HG02610 (cell line): Measurements from ENCODE around the gene RELCH.

Experiments used
- ATAC-seq: cut with Tn5 transposase; IDR thresholded peaks from one replicate; pipeline ENCODE4 v1.9.1; 2021; ENCODE audit warnings: mild to moderate bottlenecking, moderate library complexity; ENCODE audit not compliant: unreplicated experiment

Gene RELCH

GRCh38 chr18:62248313-62248712 is 61.3 kb downstream of the RELCH start:
- ATAC-seq = no peak

- ATAC-seq = peak; percentile 61
Observed at GRCh38 chr18:62249478-62250097, 62.5 kb downstream of the RELCH start.

- no peak for ATAC-seq
Observed at GRCh38 chr18:62250475-62250874, 63.4 kb downstream of the RELCH start.

GRCh38 chr18:62258093-62258492 is 71.0 kb downstream of the RELCH start:
- ATAC-seq = no peak

- ATAC-seq = no peak
Observed at GRCh38 chr18:62258616-62259015, 71.6 kb downstream of the RELCH start.

GRCh38 chr18:62262061-62262460 is 75.0 kb downstream of the RELCH start:
- ATAC-seq = no peak

GRCh38 chr18:62264984-62265383 is 77.9 kb downstream of the RELCH start:
- ATAC-seq = no peak

- no peak for ATAC-seq
Observed at GRCh38 chr18:62277045-62277444, 90.0 kb downstream of the RELCH start.

GRCh38 chr18:62279561-62279960 is 92.5 kb downstream of the RELCH start:
- no peak for ATAC-seq

- ATAC-seq = no peak
Observed at GRCh38 chr18:62280058-62280457, 93.0 kb downstream of the RELCH start.

- no peak for ATAC-seq
Observed at GRCh38 chr18:62280786-62281185, 93.7 kb downstream of the RELCH start.

GRCh38 chr18:62281684-62282083 is 94.6 kb downstream of the RELCH start:
- no peak for ATAC-seq

GRCh38 chr18:62282188-62282629 is 95.2 kb downstream of the RELCH start:
- no peak for ATAC-seq

- ATAC-seq = no peak
Observed at GRCh38 chr18:62284637-62285036, 97.6 kb downstream of the RELCH start.

GRCh38 chr18:62285281-62285680 is 98.2 kb downstream of the RELCH start:
- no peak for ATAC-seq

GRCh38 chr18:62287781-62288664 is 101.0 kb downstream of the RELCH start:
- ATAC-seq = peak; percentile 35

GRCh38 chr18:62288665-62289008 is 101.6 kb downstream of the RELCH start:
- peak; percentile 51 for ATAC-seq

- ATAC-seq = peak; percentile 85
Observed at GRCh38 chr18:62289047-62289446, 102.0 kb downstream of the RELCH start.

GRCh38 chr18:62294073-62294472 is 107.0 kb downstream of the RELCH start:
- no peak for ATAC-seq

- no peak for ATAC-seq
Observed at GRCh38 chr18:62300359-62300963, 113.4 kb downstream of the RELCH start.

GRCh38 chr18:62301322-62301721 is 114.3 kb downstream of the RELCH start:
- ATAC-seq = no peak

- no peak for ATAC-seq
Observed at GRCh38 chr18:62312851-62313250, 125.8 kb downstream of the RELCH start.
